Measurements from ENCODE around the gene FLOT1. TPM values are rescaled to one million over a fixed set of nuclear protein-coding genes. Genes with fewer than 3 reads are reported as not detected.
A peak's percentile ranks its signal among the peaks of the same experiment; 100 is the strongest.

Gene FLOT1
- total and polyA plus RNA-seq, 9 of the 15 experiments (the other 6 are each of a cell fraction or from before 2014, with no cell fraction given) = 11.7 to 149 (median 118) TPM

DNA sequence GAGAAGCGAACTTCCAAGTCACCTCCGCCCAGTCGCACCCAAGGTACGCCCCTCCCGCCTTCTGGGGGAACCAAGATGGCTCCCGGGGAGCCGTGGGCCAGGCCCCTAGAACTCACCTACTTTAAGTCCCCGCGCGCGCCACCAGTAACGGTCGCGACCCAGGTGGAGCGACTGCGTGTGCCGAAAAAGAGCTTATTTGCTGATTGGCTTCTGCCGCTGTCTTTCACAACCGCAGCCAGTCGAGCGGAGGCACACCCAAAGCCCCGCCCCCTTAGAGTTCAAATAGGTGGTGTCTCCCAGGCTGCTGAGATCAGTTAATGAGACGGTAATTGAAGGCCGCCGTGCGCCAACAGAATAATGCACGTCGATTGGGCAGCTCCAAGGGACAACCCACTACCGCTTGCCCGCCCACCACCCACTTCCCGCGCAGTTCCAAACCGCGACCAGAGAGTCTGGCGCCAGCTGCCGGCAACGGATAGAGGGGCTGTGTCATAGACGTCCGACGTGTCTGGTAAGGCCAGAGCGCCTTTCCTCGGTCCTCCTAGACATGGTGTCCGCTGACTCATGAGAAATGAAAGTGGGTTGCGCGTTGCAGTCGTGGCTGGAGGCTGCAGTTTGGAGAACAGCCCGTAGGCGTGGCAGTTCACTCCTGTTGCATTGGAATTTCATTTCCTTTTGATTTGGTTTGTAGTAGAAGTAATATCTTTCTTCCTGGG, 25.2 kb downstream of the FLOT1 start, which contains the start of gene MDC1 (continued):
- TF ChIP-seq AFF1 (IDR thresholded peaks at IDR 0.05; ENCODE audit: low read depth in 1 of 2, partially characterized antibody in 2 of 2) = peak in 1 of 2 experiments; percentile 60
- no peak for TF ChIP-seq HLTF (IDR thresholded peaks at IDR 0.05)
- TF ChIP-seq RNF219 (CRISPR knock-in tag; IDR thresholded peaks at IDR 0.05) = no peak
- TF ChIP-seq JUN (IDR thresholded peaks at IDR 0.05; ENCODE audit: borderline replicate concordance, low read depth, low read length) = peak; percentile 85
- TF ChIP-seq JUN (CRISPR knock-in tag; IDR thresholded peaks at IDR 0.05; ENCODE audit: borderline replicate concordance) = peak; percentile 93; the same call in 1 of the 2 replicates
- no peak for TF ChIP-seq ZNF589 (CRISPR knock-in tag; IDR thresholded peaks at IDR 0.05; ENCODE audit: low read depth)
- peak; percentile 91; the same call in 1 of the 2 replicates for TF ChIP-seq FOXP1 (CRISPR knock-in tag; IDR thresholded peaks at IDR 0.05)
- TF ChIP-seq ILF3 (IDR thresholded peaks at IDR 0.05; ENCODE audit: borderline replicate concordance) = no peak
- peak; percentile 90 for TF ChIP-seq NR2C1 (IDR thresholded peaks at IDR 0.05)
- TF ChIP-seq NR2C1 (tag; IDR thresholded peaks at IDR 0.05) = peak; percentile 82
- TF ChIP-seq TOE1 (IDR thresholded peaks at IDR 0.05; ENCODE audit: borderline replicate concordance) = peak; percentile 33; the same call in 1 of the 2 replicates
- peak; percentile 81 for TF ChIP-seq TOE1 (CRISPR knock-in tag; IDR thresholded peaks at IDR 0.05; ENCODE audit: borderline replicate concordance, low read depth)
- TF ChIP-seq, protein P1, sequence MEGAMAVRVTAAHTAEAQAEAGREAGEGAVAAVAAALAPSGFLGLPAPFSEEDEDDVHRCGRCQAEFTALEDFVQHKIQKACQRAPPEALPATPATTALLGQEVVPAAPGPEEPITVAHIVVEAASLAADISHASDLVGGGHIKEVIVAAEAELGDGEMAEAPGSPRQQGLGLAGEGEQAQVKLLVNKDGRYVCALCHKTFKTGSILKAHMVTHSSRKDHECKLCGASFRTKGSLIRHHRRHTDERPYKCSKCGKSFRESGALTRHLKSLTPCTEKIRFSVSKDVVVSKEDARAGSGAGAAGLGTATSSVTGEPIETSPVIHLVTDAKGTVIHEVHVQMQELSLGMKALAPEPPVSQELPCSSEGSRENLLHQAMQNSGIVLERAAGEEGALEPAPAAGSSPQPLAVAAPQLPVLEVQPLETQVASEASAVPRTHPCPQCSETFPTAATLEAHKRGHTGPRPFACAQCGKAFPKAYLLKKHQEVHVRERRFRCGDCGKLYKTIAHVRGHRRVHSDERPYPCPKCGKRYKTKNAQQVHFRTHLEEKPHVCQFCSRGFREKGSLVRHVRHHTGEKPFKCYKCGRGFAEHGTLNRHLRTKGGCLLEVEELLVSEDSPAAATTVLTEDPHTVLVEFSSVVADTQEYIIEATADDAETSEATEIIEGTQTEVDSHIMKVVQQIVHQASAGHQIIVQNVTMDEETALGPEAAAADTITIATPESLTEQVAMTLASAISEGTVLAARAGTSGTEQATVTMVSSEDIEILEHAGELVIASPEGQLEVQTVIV (CRISPR knock-in tag; IDR thresholded peaks at IDR 0.05; ENCODE audit: borderline replicate concordance) = no peak
- TF ChIP-seq, protein P2, sequence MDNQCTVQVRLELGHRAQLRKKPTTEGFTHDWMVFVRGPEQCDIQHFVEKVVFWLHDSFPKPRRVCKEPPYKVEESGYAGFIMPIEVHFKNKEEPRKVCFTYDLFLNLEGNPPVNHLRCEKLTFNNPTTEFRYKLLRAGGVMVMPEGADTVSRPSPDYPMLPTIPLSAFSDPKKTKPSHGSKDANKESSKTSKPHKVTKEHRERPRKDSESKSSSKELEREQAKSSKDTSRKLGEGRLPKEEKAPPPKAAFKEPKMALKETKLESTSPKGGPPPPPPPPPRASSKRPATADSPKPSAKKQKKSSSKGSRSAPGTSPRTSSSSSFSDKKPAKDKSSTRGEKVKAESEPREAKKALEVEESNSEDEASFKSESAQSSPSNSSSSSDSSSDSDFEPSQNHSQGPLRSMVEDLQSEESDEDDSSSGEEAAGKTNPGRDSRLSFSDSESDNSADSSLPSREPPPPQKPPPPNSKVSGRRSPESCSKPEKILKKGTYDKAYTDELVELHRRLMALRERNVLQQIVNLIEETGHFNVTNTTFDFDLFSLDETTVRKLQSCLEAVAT (IDR thresholded peaks at IDR 0.05) = peak; percentile 50 to 72; a peak in 3 of 4 replicates
- peak; percentile 74; the same call in 1 of the 2 replicates for TF ChIP-seq ZNF436 (CRISPR knock-in tag; IDR thresholded peaks at IDR 0.05)
- no peak for TF ChIP-seq DIDO1 (tag; IDR thresholded peaks at IDR 0.05; ENCODE audit: low read depth)
- no peak for TF ChIP-seq TAF15 (IDR thresholded peaks at IDR 0.05; ENCODE audit: low read depth, low read length)
